Gastroesophageal sphincter (tissue), 4 donors: Measurements from ENCODE around the gene ATP6V0D1. TPM values are rescaled to one million over a fixed set of nuclear protein-coding genes. Genes with fewer than 3 reads are reported as not detected.

Experiments used
- ATAC-seq: fragments of 150-250 bp; one replicate; pipeline ENCODE4 v1.9.1; 2016; ENCODE audit warnings: mild to moderate bottlenecking, moderate library complexity
- H3K27ac ChIP-seq, 4 donors: fragments of 200-600 bp; sonication (generic) in 3 of 4; 1 replicate in 3 of 4; 2 replicates in 1 of 4; pipeline ENCODE4 v1.5.1; 2016 to 2019
- H3K27me3 ChIP-seq: fragments of 200-600 bp; sonication (generic); one replicate; pipeline ENCODE4 v1.5.1; 2019
- H3K36me3 ChIP-seq, 2 donors: fragments of 200-600 bp; sonication (generic); one replicate each; pipeline ENCODE4 v1.5.1; 2019; ENCODE audit warnings: control low read depth in 1 of 2
- H3K4me1 ChIP-seq, 3 donors: fragments of 200-600 bp; sonication (generic); 1 replicate in 2 of 3; 2 replicates in 1 of 3; pipeline ENCODE4 v1.5.1; 2016 to 2019; ENCODE audit warnings: control low read depth in 2 of 3
- H3K4me3 ChIP-seq, 2 donors: fragments of 200-600 bp; sonication (generic); one replicate each; pipeline ENCODE4 v1.5.1; 2019; ENCODE audit warnings: mild to moderate bottlenecking in 1 of 2, moderate library complexity in 1 of 2
- H3K9me3 ChIP-seq, 3 donors: fragments of 200-600 bp; sonication (generic); one replicate each; pipeline ENCODE4 v1.5.1; 2017 to 2019; ENCODE audit warnings: control low read depth in 2 of 3
- CTCF ChIP-seq, 4 experiments: fragments of 200-600 bp in 2 of 4; fragments of 450-650 bp in 2 of 4; sonication (generic) in 1 of 4; IDR thresholded peaks; one replicate each; pipeline ENCODE4 v1.5.1; 2017 to 2019; ENCODE audit warnings: antibody characterized with exemption in 4 of 4, mild to moderate bottlenecking in 2 of 4, moderate library complexity in 2 of 4
- EP300 ChIP-seq: sonication (generic); formaldehyde crosslinking; IDR thresholded peaks from one replicate; pipeline ENCODE4 v1.6.1; 2017; ENCODE audit warnings: antibody characterized with exemption, mild to moderate bottlenecking
- POLR2A ChIP-seq, 2 donors: fragments of 450-650 bp; IDR thresholded peaks; one replicate each; pipeline ENCODE4 v1.6.1; 2017; ENCODE audit warnings: antibody characterized with exemption in 2 of 2, mild to moderate bottlenecking in 2 of 2, moderate library complexity in 1 of 2
- POLR2AphosphoS5 ChIP-seq: sonication (generic); formaldehyde crosslinking; IDR thresholded peaks from one replicate; pipeline ENCODE4 v1.6.1; 2017; ENCODE audit warnings: antibody characterized with exemption
- WGBS, 2 donors: methylation state at CpG; one replicate each; pipeline ENCODE4 v1.1.5; 2018; ENCODE audit warnings: low coverage in 1 of 2; 5-methylcytosine and 5-hydroxymethylcytosine counted together
- small RNA-seq, 4 donors: library from RNA; depleted of rRNA; stranded (forward); fragments of <200 nt; gene quantifications; one replicate each; pipeline ENCODE3, GENCODE V24; 2016
- total RNA-seq, 4 donors: library from RNA; depleted of rRNA; stranded (reverse); fragments of >200 nt; gene quantifications; one replicate each; pipeline ENCODE4 v1.1.0, GENCODE V29; 2016

ATP6V0D1 gene
- total RNA-seq, 4 donors from 2014 or later, result 94.2 to 145 (median 110) TPM

DNA sequence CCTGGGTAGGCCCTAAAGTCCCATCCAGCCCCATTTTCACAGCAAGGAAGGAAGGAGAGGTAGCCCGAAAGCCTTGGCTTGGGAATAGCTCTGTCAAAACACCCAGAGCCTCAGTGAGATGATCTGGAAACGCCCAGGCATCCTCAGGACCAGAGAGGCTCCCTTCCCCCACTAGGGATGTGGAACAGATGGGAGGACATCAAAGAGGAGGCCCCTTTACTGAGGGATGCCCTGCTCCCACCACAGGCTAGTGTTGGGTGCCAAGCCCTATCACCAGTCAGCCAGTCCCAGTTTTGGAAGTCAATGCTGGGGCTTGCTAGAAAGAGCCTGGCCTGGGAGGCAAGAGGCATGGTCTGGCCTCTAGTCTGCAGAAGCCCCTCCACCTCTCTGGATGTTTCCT, 92.4 kb downstream of the ATP6V0D1 start:
- H3K9me3 ChIP-seq, result no peaks in the 10 kb centered on the region
- no peak overlapping the region for H3K4me3 ChIP-seq
- H3K27ac ChIP-seq, result peak overlapping the region in 2 of 4 donors; percentile 1 to 19
- TF ChIP-seq POLR2AphosphoS5 (no peak), POLR2A (IDR thresholded peaks at IDR 0.05) (no peak), EP300 (no peak), CTCF (IDR thresholded peaks at IDR 0.05) (no peak)
- no peak for ATAC-seq
- H3K36me3 ChIP-seq, result no peaks in the 10 kb centered on the region
- H3K4me1 ChIP-seq, result peaks cover 0 to 45% (median 31%) of the 10 kb centered on the region in 3 donors
- H3K27me3 ChIP-seq, result no peaks in the 10 kb centered on the region
- WGBS, 2 donors, result no CpG with 5 or more reads among the region's 2 CpGs

- ATAC-seq, result no peak
- Histone ChIP-seq H3K9me3 (no peaks in the 10 kb centered on the region), H3K27ac (peak overlapping the region in 2 of 4 donors; percentile 1 to 19), H3K4me1 (peaks cover 0 to 42% (median 31%) of the 10 kb centered on the region in 3 donors), H3K27me3 (no peaks in the 10 kb centered on the region), H3K4me3 (no peak overlapping the region), H3K36me3 (no peaks in the 10 kb centered on the region)
- TF ChIP-seq POLR2AphosphoS5 (no peak), CTCF (IDR thresholded peaks at IDR 0.05) (no peak), EP300 (no peak), POLR2A (IDR thresholded peaks at IDR 0.05) (no peak)
- WGBS, 2 donors, result 57% methylated on average over 1 of the region's 8 CpGs; no CpG with 5 or more reads in 1 of the 2 donors
These were observed 92.8 kb downstream of the ATP6V0D1 start for GRCh38 chr16:67388191-67388590.

Small RNA genes within 50 kb of the gene (small RNA-seq; reads per million reads assigned to genes)
- gene RNU1-123P, result 0 reads per million in 4 donors

Other genes starting within 250 kb of the ATP6V0D1 start
- gene FHOD1, start 233.7 kb downstream of the ATP6V0D1 start, total RNA-seq, result 10 to 100 TPM in 3 of 4 donors, 1 to 10 TPM in 1; 9.7 to 15.5 (median 12.9) TPM
- under 1 TPM; 0.13 to 0.93 (median 0.21) TPM for gene SLC9A5, start 232.2 kb downstream of the ATP6V0D1 start, total RNA-seq
- gene PLEKHG4, start 201.6 kb downstream of the ATP6V0D1 start, total RNA-seq, result 10 to 100 TPM in 1 of 4 donors, 1 to 10 TPM in 3; 3.0 to 14.4 (median 6.1) TPM
- gene KCTD19, start 154.4 kb downstream of the ATP6V0D1 start, total RNA-seq, result under 1 TPM in 2 of 4 donors, not detected in 2; 0.13 to 0.19 TPM
- gene LRRC36, start 154.3 kb downstream of the ATP6V0D1 start, total RNA-seq, result under 1 TPM in 1 of 4 donors, not detected in 3; 0.27 TPM
- gene TPPP3, start 87.7 kb downstream of the ATP6V0D1 start, total RNA-seq, result 100 to 1,000 TPM in 1 of 4 donors, 10 to 100 TPM in 3; 14.8 to 111 (median 55.0) TPM
- gene ZDHHC1, start 64.7 kb downstream of the ATP6V0D1 start, total RNA-seq, result 10 to 100 TPM in 3 of 4 donors, 1 to 10 TPM in 1; 7.5 to 26.7 (median 17.3) TPM
- gene HSD11B2, start 50.0 kb downstream of the ATP6V0D1 start, total RNA-seq, result 1 to 10 TPM in 1 of 4 donors, under 1 TPM in 2, not detected in 1; 0.19 to 2.1 (median 0.27) TPM
- not detected for gene AGRP, start 2.4 kb upstream of the ATP6V0D1 start, total RNA-seq
- gene RIPOR1, start 47.7 kb upstream of the ATP6V0D1 start, total RNA-seq, result 100 to 1,000 TPM in 1 of 4 donors, 10 to 100 TPM in 3; 43.3 to 112 (median 64.9) TPM
- gene CTCF, start 81.4 kb upstream of the ATP6V0D1 start, total RNA-seq, result 10 to 100 TPM; 26.4 to 44.8 (median 41.4) TPM
- gene CARMIL2, start 164.0 kb upstream of the ATP6V0D1 start, total RNA-seq, result 1 to 10 TPM in 1 of 4 donors, under 1 TPM in 2, not detected in 1; 0.46 to 2.8 (median 0.47) TPM
- 10 to 100 TPM; 20.9 to 33.7 (median 24.4) TPM for gene ACD, start 179.1 kb upstream of the ATP6V0D1 start, total RNA-seq
- 10 to 100 TPM in 1 of 4 donors, 1 to 10 TPM in 3; 5.9 to 13.4 (median 6.5) TPM for gene PARD6A, start 179.8 kb upstream of the ATP6V0D1 start, total RNA-seq
- gene ENKD1, start 185.6 kb upstream of the ATP6V0D1 start, total RNA-seq, result 10 to 100 TPM; 23.0 to 33.2 (median 28.9) TPM
- 10 to 100 TPM in 1 of 4 donors, 1 to 10 TPM in 3; 3.6 to 12.9 (median 5.0) TPM for gene C16orf86, start 185.7 kb upstream of the ATP6V0D1 start, total RNA-seq
- gene GFOD2, start 238.2 kb upstream of the ATP6V0D1 start, total RNA-seq, result 10 to 100 TPM; 16.3 to 24.9 (median 20.1) TPM